Hair follicular keratinocyte (primary cell): ENCODE results near the gene PARVG. TPM values are rescaled to one million over a fixed set of nuclear protein-coding genes. Genes with fewer than 3 reads are reported as not detected.

Source experiments
- total RNA-seq: library from RNA; depleted of rRNA; stranded (reverse); fragments of >200 nt; gene quantifications from 2 replicates; pipeline ENCODE4 v1.2.3, GENCODE V29; 2015

The PARVG gene, protein sequence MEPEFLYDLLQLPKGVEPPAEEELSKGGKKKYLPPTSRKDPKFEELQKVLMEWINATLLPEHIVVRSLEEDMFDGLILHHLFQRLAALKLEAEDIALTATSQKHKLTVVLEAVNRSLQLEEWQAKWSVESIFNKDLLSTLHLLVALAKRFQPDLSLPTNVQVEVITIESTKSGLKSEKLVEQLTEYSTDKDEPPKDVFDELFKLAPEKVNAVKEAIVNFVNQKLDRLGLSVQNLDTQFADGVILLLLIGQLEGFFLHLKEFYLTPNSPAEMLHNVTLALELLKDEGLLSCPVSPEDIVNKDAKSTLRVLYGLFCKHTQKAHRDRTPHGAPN
- not detected in 2 replicates for total RNA-seq

DNA sequence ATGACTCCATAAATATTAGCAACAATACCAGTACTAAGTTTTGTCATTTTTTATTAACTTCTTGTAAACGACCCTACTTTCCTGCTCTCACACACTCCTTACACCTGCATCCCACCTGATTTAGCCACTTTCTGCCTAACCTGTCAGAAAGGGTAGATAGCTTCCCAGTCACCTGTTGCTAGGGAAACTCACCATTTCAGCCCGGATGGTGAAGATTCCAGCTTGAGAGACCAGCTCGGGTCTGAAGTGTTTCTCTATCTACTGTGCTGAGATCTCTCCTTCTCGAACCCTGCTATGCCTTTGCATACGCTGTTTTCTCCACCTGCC is at the start of gene PARVG:
Gene PARVG, plus strand, starts transcription at position 220 of the 327 bp plus-strand sequence. CDS start 2,405 bp downstream, outside the sequence.

Other genes with a start within 250 kb of the PARVG start
- gene SAMM50, start 225.5 kb upstream of the PARVG start, total RNA-seq: 35.3 and 51.6 TPM in 2 replicates
- gene PARVB, start 156.6 kb upstream of the PARVG start, total RNA-seq: 36.5 and 49.3 TPM in 2 replicates
- gene SHISAL1, start 132.0 kb downstream of the PARVG start, total RNA-seq: 1.6 and 3.5 TPM in 2 replicates